ENCODE results near the gene DOCK8.
"Not testable (repeated sequence)": the region's sequence is repeated elsewhere in the genome, so short reads cannot be mapped to it uniquely, and the experiment has no call there.

- TF ChIP-seq, protein P1, sequence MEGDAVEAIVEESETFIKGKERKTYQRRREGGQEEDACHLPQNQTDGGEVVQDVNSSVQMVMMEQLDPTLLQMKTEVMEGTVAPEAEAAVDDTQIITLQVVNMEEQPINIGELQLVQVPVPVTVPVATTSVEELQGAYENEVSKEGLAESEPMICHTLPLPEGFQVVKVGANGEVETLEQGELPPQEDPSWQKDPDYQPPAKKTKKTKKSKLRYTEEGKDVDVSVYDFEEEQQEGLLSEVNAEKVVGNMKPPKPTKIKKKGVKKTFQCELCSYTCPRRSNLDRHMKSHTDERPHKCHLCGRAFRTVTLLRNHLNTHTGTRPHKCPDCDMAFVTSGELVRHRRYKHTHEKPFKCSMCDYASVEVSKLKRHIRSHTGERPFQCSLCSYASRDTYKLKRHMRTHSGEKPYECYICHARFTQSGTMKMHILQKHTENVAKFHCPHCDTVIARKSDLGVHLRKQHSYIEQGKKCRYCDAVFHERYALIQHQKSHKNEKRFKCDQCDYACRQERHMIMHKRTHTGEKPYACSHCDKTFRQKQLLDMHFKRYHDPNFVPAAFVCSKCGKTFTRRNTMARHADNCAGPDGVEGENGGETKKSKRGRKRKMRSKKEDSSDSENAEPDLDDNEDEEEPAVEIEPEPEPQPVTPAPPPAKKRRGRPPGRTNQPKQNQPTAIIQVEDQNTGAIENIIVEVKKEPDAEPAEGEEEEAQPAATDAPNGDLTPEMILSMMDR (IDR thresholded peaks at IDR 0.05), result not testable (repeated sequence)
- TF ChIP-seq POLR2A (IDR thresholded peaks at IDR 0.05), result not testable (repeated sequence)
Observed at GRCh38 chr9:199601-200000, 15.1 kb upstream of the DOCK8 start.

All from uterus (tissue), 2 donors.